IMR-90 (cell line): Measurements from ENCODE around the gene FMR1. TPM values are rescaled to one million over a fixed set of nuclear protein-coding genes. Genes with fewer than 3 reads are reported as not detected.

ENCODE experiments used
- ATAC-seq: fragments of 200-7000 bp; cut with Tn5 transposase; 2 replicates; pipeline ENCODE4 v1.9.1; 2020; ENCODE audit warnings: low read depth, mild to moderate bottlenecking, moderate library complexity
- BruUV-seq: library from RNA; stranded (reverse); fragments of 400-500 nt; replicated peaks from 2 replicates; lab custom pipeline; 2021; lab: Mats Ljungman, UMichigan
- CTCF ChIA-PET: fragments of 300-600 bp; formaldehyde crosslinking; extraction: SDS; loops from one replicate; lab custom pipeline; 2021; ENCODE audit warnings: antibody characterized with exemption; lab: Yijun Ruan, JAX
- POLR2A ChIA-PET: fragments of 300-600 bp; sonication (Branson Sonifier 250); formaldehyde crosslinking; loops from one replicate; lab custom pipeline; 2022; ENCODE audit warnings: antibody characterized with exemption; ENCODE audit not compliant: unreplicated experiment; lab: Charles Lee
- DNase-seq: peaks from one replicate; pipeline ENCODE4 v3.0.0; 2013
- H2AFZ ChIP-seq: replicated peaks from 2 replicates; pipeline ENCODE3; 2013; ENCODE audit warnings: low read length, mild to moderate bottlenecking; ENCODE audit not compliant: poor library complexity
- H2AK5ac ChIP-seq: 2 replicates; pipeline ENCODE4 v1.6.1; 2013; ENCODE audit warnings: low read depth, low read length, inconsistent platforms
- H2AK9ac ChIP-seq: replicated peaks from 2 replicates; pipeline ENCODE3; 2013; ENCODE audit warnings: mild to moderate bottlenecking, low read depth, low read length, moderate library complexity; ENCODE audit not compliant: poor library complexity
- H2BK120ac ChIP-seq: 2 replicates; pipeline ENCODE4 v1.6.1; 2013; ENCODE audit warnings: low read depth, low read length, inconsistent platforms
- H2BK15ac ChIP-seq: 3 replicates; pipeline ENCODE4 v1.6.1; 2013; ENCODE audit warnings: low read depth, low read length, inconsistent platforms
- H2BK20ac ChIP-seq: 2 replicates; pipeline ENCODE4 v1.6.1; 2013; ENCODE audit warnings: low read depth, mild to moderate bottlenecking, inconsistent platforms, low read length, moderate library complexity
- H2BK5ac ChIP-seq: 2 replicates; pipeline ENCODE4 v1.6.1; 2013; ENCODE audit warnings: mild to moderate bottlenecking, low read depth, low read length, inconsistent platforms; ENCODE audit not compliant: poor library complexity, severe bottlenecking
- H3K14ac ChIP-seq: replicated peaks from 2 replicates; pipeline ENCODE4 v1.6.1; 2013; ENCODE audit warnings: low read depth, low read length, inconsistent platforms
- H3K18ac ChIP-seq: 2 replicates; pipeline ENCODE4 v1.6.1; 2013; ENCODE audit warnings: low read depth, low read length, control low read depth
- H3K23ac ChIP-seq: 2 replicates; pipeline ENCODE4 v1.6.1; 2013; ENCODE audit warnings: low read depth, low read length, inconsistent platforms
- H3K27ac ChIP-seq: 2 replicates; pipeline ENCODE4 v1.5.1; 2013; ENCODE audit warnings: mild to moderate bottlenecking, control low read depth, low read length; ENCODE audit not compliant: insufficient read depth
- H3K27me3 ChIP-seq: 2 replicates; pipeline ENCODE4 v1.6.1; 2013; ENCODE audit warnings: low read length; ENCODE audit not compliant: control insufficient read depth, insufficient read depth
- H3K36me3 ChIP-seq: 2 replicates; pipeline ENCODE4 v1.6.1; 2013; ENCODE audit warnings: low read length, mixed read lengths; ENCODE audit not compliant: control insufficient read depth, insufficient read depth
- H3K4ac ChIP-seq: 2 replicates; pipeline ENCODE4 v1.6.1; 2013; ENCODE audit warnings: low read depth, low read length, inconsistent platforms
- H3K4me1 ChIP-seq: 2 replicates; pipeline ENCODE4 v1.6.1; 2013; ENCODE audit warnings: low read length, mixed read lengths; ENCODE audit not compliant: control insufficient read depth, insufficient read depth
- H3K4me2 ChIP-seq: 2 replicates; pipeline ENCODE4 v1.6.1; 2013; ENCODE audit warnings: low read depth, mild to moderate bottlenecking, control low read depth, low read length, moderate library complexity
- H3K4me3 ChIP-seq: 2 replicates; pipeline ENCODE4 v1.5.1; 2013; ENCODE audit warnings: low read depth, mild to moderate bottlenecking, control low read depth, low read length, moderate library complexity; ENCODE audit not compliant: insufficient read depth
- H3K56ac ChIP-seq: 2 replicates; pipeline ENCODE4 v1.6.1; 2013; ENCODE audit warnings: low read length, inconsistent platforms; ENCODE audit not compliant: insufficient read depth; ENCODE audit errors: extremely low read depth
- H3K79me1 ChIP-seq, 2 experiments: 2 replicates each; pipeline ENCODE4 v1.6.1; 2013; ENCODE audit warnings: low read length in 2 of 2, inconsistent platforms in 1 of 2, low read depth in 1 of 2
- H3K9ac ChIP-seq: 2 replicates; pipeline ENCODE4 v1.6.1; 2013; ENCODE audit warnings: low read depth, low read length, control low read depth
- H3K9me1 ChIP-seq: 2 replicates; pipeline ENCODE4 v1.6.1; 2013; ENCODE audit warnings: low read length, inconsistent platforms; ENCODE audit not compliant: insufficient read depth
- H3K9me3 ChIP-seq: 2 replicates; pipeline ENCODE4 v1.6.1; 2013; ENCODE audit warnings: low read length; ENCODE audit not compliant: control insufficient read depth, insufficient read depth
- H4K20me1 ChIP-seq: 2 replicates; pipeline ENCODE4 v1.6.1; 2013; ENCODE audit warnings: low read length, inconsistent platforms; ENCODE audit not compliant: insufficient read depth
- H4K5ac ChIP-seq: 2 replicates; pipeline ENCODE4 v1.6.1; 2013; ENCODE audit warnings: mild to moderate bottlenecking, low read depth, low read length, control low read depth
- H4K8ac ChIP-seq, 2 experiments: 2 replicates each; pipeline ENCODE4 v1.6.1; 2013; ENCODE audit warnings: low read depth in 2 of 2, low read length in 2 of 2, control low read depth in 1 of 2, inconsistent platforms in 1 of 2
- H4K91ac ChIP-seq: 2 replicates; pipeline ENCODE4 v1.6.1; 2013; ENCODE audit warnings: low read depth, low read length, inconsistent platforms; ENCODE audit not compliant: insufficient read depth
- BHLHE40 ChIP-seq: fragments of 150-350 bp; IDR thresholded peaks from 2 replicates; pipeline ENCODE4 v1.6.1; 2016; ENCODE audit warnings: mild to moderate bottlenecking, low read depth, low read length
- CEBPB ChIP-seq: IDR thresholded peaks from 2 replicates; pipeline ENCODE4 v1.6.1; 2012; ENCODE audit warnings: low read depth, low read length, improper control_type of control experiment
- CHD1 ChIP-seq: IDR thresholded peaks from 2 replicates; pipeline ENCODE4 v1.6.1; 2012; ENCODE audit warnings: low read depth, low read length, improper control_type of control experiment
- CTCF ChIP-seq: conservative IDR thresholded peaks from 2 replicates; pipeline ENCODE4 v1.5.1; 2012; ENCODE audit warnings: mild to moderate bottlenecking, low read depth, low read length, improper control_type of control experiment
- ELK1 ChIP-seq: fragments of 150-350 bp; IDR thresholded peaks from 2 replicates; pipeline ENCODE4 v1.6.1; 2016; ENCODE audit warnings: low read depth, mild to moderate bottlenecking, low read length, moderate library complexity, borderline replicate concordance
- FOS ChIP-seq: fragments of 150-350 bp; IDR thresholded peaks from 2 replicates; pipeline ENCODE4 v1.6.1; 2016; ENCODE audit warnings: low read depth, low read length
- MAFK ChIP-seq: IDR thresholded peaks from 2 replicates; pipeline ENCODE4 v1.6.1; 2012; ENCODE audit warnings: low read depth, low read length, improper control_type of control experiment
- MAZ ChIP-seq: IDR thresholded peaks from 2 replicates; pipeline ENCODE4 v1.6.1; 2012; ENCODE audit warnings: low read depth, mild to moderate bottlenecking, low read length, improper control_type of control experiment, moderate library complexity, borderline replicate concordance
- MXI1 ChIP-seq: IDR thresholded peaks from 2 replicates; pipeline ENCODE4 v1.6.1; 2012; ENCODE audit warnings: low read depth, mild to moderate bottlenecking, low read length, moderate library complexity, borderline replicate concordance
- NFE2L2 ChIP-seq: fragments of 150-350 bp; IDR thresholded peaks from 2 replicates; pipeline ENCODE4 v1.6.1; 2016; ENCODE audit warnings: low read depth, mild to moderate bottlenecking, low read length
- POLR2A ChIP-seq: IDR thresholded peaks from 2 replicates; pipeline ENCODE4 v1.6.1; 2012; ENCODE audit warnings: mild to moderate bottlenecking, low read depth, low read length
- RAD21 ChIP-seq: IDR thresholded peaks from 2 replicates; pipeline ENCODE4 v1.6.1; 2012; ENCODE audit warnings: low read length, improper control_type of control experiment
- RCOR1 ChIP-seq: IDR thresholded peaks from 2 replicates; pipeline ENCODE4 v1.6.1; 2012; ENCODE audit warnings: mild to moderate bottlenecking, low read length, improper control_type of control experiment; ENCODE audit not compliant: insufficient replicate concordance
- RFX5 ChIP-seq: IDR thresholded peaks from 2 replicates; pipeline ENCODE4 v1.8.0; 2012; ENCODE audit warnings: low read depth, mild to moderate bottlenecking, low read length, moderate library complexity
- SMC3 ChIP-seq: fragments of 150-350 bp; IDR thresholded peaks from 2 replicates; pipeline ENCODE4 v1.6.1; 2016; ENCODE audit warnings: low read depth, mild to moderate bottlenecking, antibody characterized with exemption, low read length, moderate library complexity
- USF2 ChIP-seq: fragments of 150-350 bp; IDR thresholded peaks from 2 replicates; pipeline ENCODE4 v1.6.1; 2017; ENCODE audit warnings: mild to moderate bottlenecking, antibody characterized with exemption, low read length, low read depth
- WGBS, 2 experiments: methylation state at CpG; one replicate each; pipeline versions ENCODE4 v1.1.5 to v1.1.7; 2013; ENCODE audit warnings: missing lambda C conversion rate in 2 of 2; ENCODE audit not compliant: insufficient read length in 1 of 2; ENCODE audit errors: extremely low coverage in 2 of 2; 5-methylcytosine and 5-hydroxymethylcytosine counted together
- dilution Hi-C: fragments of 300-500 bp; cut with HindIII; formaldehyde crosslinking; loops from one replicate; pipeline ENCODE4 v1.14.3; 2018; ENCODE audit warnings: low sequenced_read_pairs; ENCODE audit not compliant: unreplicated experiment
- in situ Hi-C: fragments of 300-500 bp; cut with MboI; formaldehyde crosslinking; loops from 3 replicates; pipeline ENCODE4 v1.14.3; 2019; ENCODE audit warnings: low sequenced_read_pairs, inconsistent platforms, mixed read lengths
- intact Hi-C: fragments of 100-400 bp; cut with micrococcal nuclease; formaldehyde crosslinking; loops from 2 replicates; pipeline ENCODE4 v1.10.0; 2022
- polyA plus RNA-seq, 3 experiments: library from polyadenylated mRNA; depleted of rRNA; stranded (reverse); fragments of >200 nt; gene quantifications; 2 replicates each; pipeline ENCODE4 v1.2.3, GENCODE V29; 2012; ENCODE audit warnings: low replicate concordance in 1 of 3
- total RNA-seq: library from RNA; depleted of rRNA; stranded (reverse); fragments of >200 nt; gene quantifications from 2 replicates; pipeline ENCODE4 v1.2.3, GENCODE V29; 2012

FMR1 gene
- total and polyA plus RNA-seq, 2 of the 4 experiments (the other 2 are of a cell fraction): 12.2 to 17.6 TPM

GRCh38 chrX:147962476-147962875 lies 50.8 kb downstream of the FMR1 start:
- Histone ChIP-seq H2BK120ac (no peak overlapping the region), H3K79me1 (no peaks in the 10 kb centered on the region), H2BK20ac (no peak overlapping the region), H4K5ac (no peak overlapping the region), H4K20me1 (no peaks in the 10 kb centered on the region), H3K23ac (no peak overlapping the region), H3K4me2 (no peak overlapping the region), H2AFZ (no peak overlapping the region), H3K9me3 (no peaks in the 10 kb centered on the region), H3K27ac (no peak overlapping the region), H3K18ac (no peak overlapping the region), H2BK15ac (no peak overlapping the region), H3K9me1 (no peaks in the 10 kb centered on the region), H4K8ac (no peak overlapping the region), H2AK5ac (no peak overlapping the region), H3K4me3 (no peak overlapping the region), H3K9ac (no peak overlapping the region), H3K56ac (no peak overlapping the region), H3K4me1 (no peaks in the 10 kb centered on the region), H2BK5ac (no peak overlapping the region), H3K36me3 (no peaks in the 10 kb centered on the region), H4K91ac (no peak overlapping the region), H3K14ac (no peak overlapping the region), H2AK9ac (no peak overlapping the region), H3K4ac (no peak overlapping the region), H3K27me3 (no peaks in the 10 kb centered on the region)
- BruUV-seq: no TSS peak
- ATAC-seq (no peak), DNase-seq (no peak)
- intact Hi-C loops (no loop called here), in situ Hi-C loops (no loop called here), dilution Hi-C loops (no loop called here)
- ChIA-PET POLR2A (no interaction called here), CTCF (no interaction called here)
- TF ChIP-seq CTCF (no peak), ELK1 (no peak), CHD1 (no peak), MAFK (no peak), SMC3 (no peak), FOS (no peak), MAZ (no peak), BHLHE40 (no peak), CEBPB (no peak), NFE2L2 (no peak), USF2 (no peak), POLR2A (no peak), MXI1 (no peak), RAD21 (no peak), RFX5 (no peak), RCOR1 (no peak)
- WGBS, 2 experiments: no CpG with 5 or more reads among the region's 1 CpG
